Heart left ventricle (tissue), 13 donors: ENCODE results near the gene PPP1R26.

ENCODE experiments used
- POLR2A ChIP-seq, 2 donors: fragments of 450-650 bp; IDR thresholded peaks; one replicate each; pipeline ENCODE4 v1.6.1; 2017; ENCODE audit warnings: antibody characterized with exemption in 2 of 2, mild to moderate bottlenecking in 2 of 2, moderate library complexity in 2 of 2
- TF ChIP-seq, protein P1 (sequence below), 12 donors: fragments of 200-600 bp; sonication (generic) in 4 of 12; IDR thresholded peaks; one replicate each; pipeline versions ENCODE4 v1.5.0 to v1.8.0; 2018 to 2022; ENCODE audit warnings: antibody characterized with exemption in 12 of 12, mild to moderate bottlenecking in 5 of 12
- donor health status: ischemic (EF 13 %, LVEDD 7.1; RV severe dilation, severe dysfunction).
- donor health status: DM: no; HTN: yes; CAD: no.
- donor health status: DM: no; HTN: no; CAD: no.
- donor health status: ischemic (EF 25% LVEDD 6.9; RV normal size, moderate dysfunction).
- donor health status: ischemic (EF 25% LVEDD 5.7; RV mildly dilated, moderate dysfunction).
- donor health status: ischemic (EF 35%, LVEDD 5.7; RV mildly dilated, moderate dysfunction).
- donor health status: nonischemic (EF 11% LVEDD 7.7; RV severe dilation, severe dysfunction).
- donor health status: DM: yes; HTN: yes; CAD: no.
- donor health status: PGD.
- donor health status: ischemic (EF 29% LVEDD 5.4; RV normal size, mild dysfunction).
- donor health status: nonischemic (EF 23%, LVEDD 6.1; RV moderate dilation, normal function).

DNA sequence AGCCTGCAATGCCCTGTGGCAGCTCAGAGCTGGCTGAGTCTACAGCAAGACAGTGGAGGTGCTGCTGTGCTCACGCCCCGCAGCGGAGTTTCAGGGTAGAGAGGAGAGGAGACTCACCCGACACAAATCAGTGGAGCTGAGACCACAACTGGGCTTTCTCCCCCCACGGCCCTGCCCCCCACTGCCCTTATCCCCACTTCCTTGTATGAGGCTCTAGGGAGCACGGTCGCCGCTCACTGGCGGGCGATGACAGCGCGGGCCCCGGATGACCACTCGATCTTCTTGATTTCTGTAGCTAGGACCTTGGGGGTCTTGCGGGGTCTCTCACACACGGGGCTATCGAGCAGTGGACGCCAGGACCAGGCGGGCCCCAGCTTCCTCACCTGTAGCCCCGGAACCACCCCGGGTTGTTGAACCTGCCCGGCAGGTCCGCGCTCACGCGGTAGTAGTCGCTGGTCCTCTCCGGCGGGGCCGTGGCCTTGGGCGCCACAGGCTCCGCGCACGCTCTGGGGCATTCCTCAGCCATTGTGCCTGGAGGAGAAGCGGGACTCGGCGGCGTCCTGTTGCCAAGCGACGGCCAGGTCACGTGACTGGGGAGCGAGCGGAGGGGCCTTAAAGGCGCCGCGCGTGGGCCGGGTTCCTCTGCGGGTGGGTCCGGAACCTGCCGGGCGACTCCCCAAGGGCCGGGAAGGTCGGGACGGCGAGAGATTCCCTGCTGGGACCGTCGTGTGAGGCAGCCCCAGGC is 19.9 kb downstream of the PPP1R26 start:
- TF ChIP-seq, protein P1, sequence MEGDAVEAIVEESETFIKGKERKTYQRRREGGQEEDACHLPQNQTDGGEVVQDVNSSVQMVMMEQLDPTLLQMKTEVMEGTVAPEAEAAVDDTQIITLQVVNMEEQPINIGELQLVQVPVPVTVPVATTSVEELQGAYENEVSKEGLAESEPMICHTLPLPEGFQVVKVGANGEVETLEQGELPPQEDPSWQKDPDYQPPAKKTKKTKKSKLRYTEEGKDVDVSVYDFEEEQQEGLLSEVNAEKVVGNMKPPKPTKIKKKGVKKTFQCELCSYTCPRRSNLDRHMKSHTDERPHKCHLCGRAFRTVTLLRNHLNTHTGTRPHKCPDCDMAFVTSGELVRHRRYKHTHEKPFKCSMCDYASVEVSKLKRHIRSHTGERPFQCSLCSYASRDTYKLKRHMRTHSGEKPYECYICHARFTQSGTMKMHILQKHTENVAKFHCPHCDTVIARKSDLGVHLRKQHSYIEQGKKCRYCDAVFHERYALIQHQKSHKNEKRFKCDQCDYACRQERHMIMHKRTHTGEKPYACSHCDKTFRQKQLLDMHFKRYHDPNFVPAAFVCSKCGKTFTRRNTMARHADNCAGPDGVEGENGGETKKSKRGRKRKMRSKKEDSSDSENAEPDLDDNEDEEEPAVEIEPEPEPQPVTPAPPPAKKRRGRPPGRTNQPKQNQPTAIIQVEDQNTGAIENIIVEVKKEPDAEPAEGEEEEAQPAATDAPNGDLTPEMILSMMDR (IDR thresholded peaks at IDR 0.05) = no peak
- TF ChIP-seq POLR2A (IDR thresholded peaks at IDR 0.05) = no peak
